ENCODE results near the gene NDUFB7.

The NDUFB7 gene

DNA sequence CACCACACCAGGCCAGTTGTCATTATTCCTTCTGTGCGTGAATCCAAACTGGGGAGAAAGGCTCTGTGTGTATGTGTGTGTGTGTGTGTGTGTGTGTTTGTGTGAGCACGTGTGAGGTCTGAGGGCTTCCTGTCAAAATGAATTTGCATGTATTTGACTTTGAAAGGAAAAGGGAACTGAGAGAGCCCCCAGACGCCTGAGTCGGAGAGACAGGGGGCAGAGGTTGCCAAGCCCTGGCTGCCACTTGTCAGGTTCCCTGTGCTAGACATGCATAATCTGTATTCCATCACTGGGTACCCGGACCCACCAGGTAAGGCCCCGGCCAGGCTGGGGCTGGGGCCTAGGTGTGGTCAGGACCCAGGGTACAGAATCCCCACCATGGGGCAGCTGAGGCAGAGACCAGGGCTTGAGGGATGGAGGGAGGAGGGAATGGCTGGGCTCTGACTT, 11.1 kb upstream of the NDUFB7 start, which contains the start of gene CLEC17A:
Gene CLEC17A (plus strand): TSS at position 191 of the 447 bp plus-strand sequence. CDS start 77 bp downstream, at position 268.
- H3K4me3 ChIP-seq (replicated peaks; ENCODE audit: low read depth, low read length): no peak within 1 kb of the TSS
- TF ChIP-seq, protein P1, sequence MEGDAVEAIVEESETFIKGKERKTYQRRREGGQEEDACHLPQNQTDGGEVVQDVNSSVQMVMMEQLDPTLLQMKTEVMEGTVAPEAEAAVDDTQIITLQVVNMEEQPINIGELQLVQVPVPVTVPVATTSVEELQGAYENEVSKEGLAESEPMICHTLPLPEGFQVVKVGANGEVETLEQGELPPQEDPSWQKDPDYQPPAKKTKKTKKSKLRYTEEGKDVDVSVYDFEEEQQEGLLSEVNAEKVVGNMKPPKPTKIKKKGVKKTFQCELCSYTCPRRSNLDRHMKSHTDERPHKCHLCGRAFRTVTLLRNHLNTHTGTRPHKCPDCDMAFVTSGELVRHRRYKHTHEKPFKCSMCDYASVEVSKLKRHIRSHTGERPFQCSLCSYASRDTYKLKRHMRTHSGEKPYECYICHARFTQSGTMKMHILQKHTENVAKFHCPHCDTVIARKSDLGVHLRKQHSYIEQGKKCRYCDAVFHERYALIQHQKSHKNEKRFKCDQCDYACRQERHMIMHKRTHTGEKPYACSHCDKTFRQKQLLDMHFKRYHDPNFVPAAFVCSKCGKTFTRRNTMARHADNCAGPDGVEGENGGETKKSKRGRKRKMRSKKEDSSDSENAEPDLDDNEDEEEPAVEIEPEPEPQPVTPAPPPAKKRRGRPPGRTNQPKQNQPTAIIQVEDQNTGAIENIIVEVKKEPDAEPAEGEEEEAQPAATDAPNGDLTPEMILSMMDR (IDR thresholded peaks at IDR 0.05; ENCODE audit: low read depth, low read length, missing control alignments): no peak
- DNase-seq (ENCODE audit: extremely low read depth, low read depth): no peak

DNA sequence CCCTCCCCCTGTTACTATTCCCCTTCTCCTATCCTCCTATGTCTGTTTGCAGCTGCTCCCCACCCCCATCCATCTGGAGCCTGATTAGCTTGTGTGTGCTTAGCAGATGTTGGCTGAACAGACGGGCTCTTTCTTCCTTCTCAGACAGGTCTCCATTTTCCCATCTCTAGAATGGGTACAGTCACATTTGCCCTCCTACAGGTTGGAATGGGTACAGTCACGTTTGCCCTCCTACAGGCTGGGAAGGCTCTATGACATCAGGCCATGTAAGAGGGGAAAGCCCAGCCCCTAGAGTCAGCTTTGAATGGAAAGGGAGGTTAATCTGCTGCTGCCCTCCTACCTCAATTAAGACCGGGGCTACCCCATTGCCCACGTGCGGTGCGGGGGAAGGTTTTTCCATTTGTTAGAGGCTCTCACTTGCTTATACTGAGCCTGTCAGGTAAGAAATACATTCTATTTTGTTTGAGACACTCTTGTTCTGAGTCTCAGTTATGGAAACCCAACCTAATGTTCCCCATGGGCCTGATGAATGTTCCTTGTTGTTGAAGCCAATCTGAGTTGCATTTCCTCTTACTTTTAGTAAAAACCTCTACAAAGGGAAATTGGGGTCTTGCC, 8.9 kb upstream of the NDUFB7 start:
- DNase-seq (ENCODE audit: extremely low read depth, low read depth): no peak
- no peak overlapping the region for H3K4me3 ChIP-seq (replicated peaks; ENCODE audit: low read depth, low read length)
- TF ChIP-seq, protein P1 (IDR thresholded peaks at IDR 0.05; ENCODE audit: low read depth, low read length, missing control alignments): no peak

DNA sequence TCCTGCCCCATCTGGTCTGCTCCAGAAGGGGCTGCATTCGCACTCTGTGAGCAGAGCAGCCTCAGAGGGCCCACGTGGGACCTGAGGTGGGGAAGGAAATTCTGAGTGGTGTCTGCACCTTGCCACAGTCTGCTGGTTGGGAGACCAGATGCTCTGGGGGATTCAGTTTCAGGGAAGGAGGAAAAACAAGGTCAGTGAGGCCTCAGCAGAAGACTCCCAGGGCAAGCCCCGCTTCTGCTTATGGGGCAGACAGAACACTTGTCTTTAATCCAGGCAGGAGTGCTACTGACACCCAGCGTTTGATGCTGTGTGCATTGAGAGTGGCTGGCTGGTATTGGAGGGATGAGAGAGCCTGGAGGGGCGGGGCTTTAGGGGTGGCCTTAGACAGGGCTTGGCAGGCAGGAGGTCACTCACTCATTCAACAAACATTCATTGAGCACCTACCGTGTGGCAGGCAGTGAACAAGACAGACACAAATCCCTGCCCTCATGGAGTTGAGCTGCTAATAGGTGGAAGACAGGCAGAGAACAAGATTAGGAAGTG, 6.1 kb upstream of the NDUFB7 start:
- TF ChIP-seq, protein P1 (IDR thresholded peaks at IDR 0.05; ENCODE audit: low read depth, low read length, missing control alignments): no peak
- no peak for DNase-seq (ENCODE audit: extremely low read depth, low read depth)

DNA sequence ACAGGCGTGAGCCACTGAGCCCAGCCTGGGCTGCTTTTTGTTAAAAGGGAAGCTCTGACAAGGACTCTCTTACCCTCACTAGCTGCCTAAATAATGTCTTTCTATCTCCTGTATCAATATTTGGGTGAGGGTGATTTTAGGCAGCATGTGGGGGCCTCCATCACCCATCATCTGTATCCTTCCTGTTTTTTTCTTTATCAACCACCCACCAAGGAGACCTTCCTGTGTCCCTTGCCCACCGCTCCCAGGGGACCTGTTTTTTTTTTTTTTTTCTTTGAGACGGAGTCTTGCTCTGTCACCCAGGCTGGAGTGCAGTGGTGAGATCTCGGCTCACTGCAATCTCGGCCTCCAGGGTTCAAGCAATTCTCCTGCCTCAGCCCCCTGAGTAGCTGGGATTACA, 5.4 kb upstream of the NDUFB7 start:
- TF ChIP-seq, protein P1 (IDR thresholded peaks at IDR 0.05; ENCODE audit: low read depth, low read length, missing control alignments): no peak
- no peak for DNase-seq (ENCODE audit: extremely low read depth, low read depth)
- H3K4me3 ChIP-seq (replicated peaks; ENCODE audit: low read depth, low read length): no peak overlapping the region

More for the DNA sequence above, 6.1 kb upstream of the NDUFB7 start:
- no peak overlapping the region for H3K4me3 ChIP-seq (replicated peaks; ENCODE audit: low read depth, low read length)

GRCh38 chr19:14576363-14576762, 4.5 kb upstream of the NDUFB7 start:
- TF ChIP-seq, protein P1 (IDR thresholded peaks at IDR 0.05; ENCODE audit: low read depth, low read length, missing control alignments): no peak
- no peak overlapping the region for H3K4me3 ChIP-seq (replicated peaks; ENCODE audit: low read depth, low read length)
- no peak for DNase-seq (ENCODE audit: extremely low read depth, low read depth)

DNA sequence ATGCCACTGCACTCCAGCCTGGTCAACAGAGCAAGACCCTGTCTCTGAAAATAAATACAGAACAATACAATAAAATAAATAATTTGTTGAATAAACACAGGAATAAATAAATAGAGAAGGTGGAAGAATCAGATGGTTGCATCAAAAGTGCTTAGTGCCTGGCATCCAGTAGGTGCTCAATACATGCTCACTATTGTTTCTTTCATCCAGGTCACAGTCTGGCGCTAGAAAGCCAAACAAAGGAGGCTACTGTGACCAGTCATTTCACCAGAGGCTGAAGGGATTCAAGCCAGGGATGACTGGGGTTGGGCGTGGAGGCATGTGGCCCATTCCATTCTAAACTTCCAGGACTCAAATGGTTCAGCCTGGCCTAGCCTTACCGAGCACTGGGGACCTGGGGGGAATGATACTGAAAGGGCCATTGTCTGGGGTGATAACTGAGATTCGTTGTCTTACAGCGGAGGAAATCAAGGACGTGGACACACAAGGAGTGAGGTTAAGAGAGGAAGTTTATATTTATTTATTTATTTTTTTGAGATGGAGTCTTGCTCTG, 3.6 kb upstream of the NDUFB7 start:
- no peak overlapping the region for H3K4me3 ChIP-seq (replicated peaks; ENCODE audit: low read depth, low read length)
- no peak for DNase-seq (ENCODE audit: extremely low read depth, low read depth)
- TF ChIP-seq, protein P1 (IDR thresholded peaks at IDR 0.05; ENCODE audit: low read depth, low read length, missing control alignments): no peak
